ENCODE data around the gene PLXNA4.

Gene PLXNA4

GRCh38 chr7:132542895-132543294, 33.4 kb downstream of the PLXNA4 start:
- ATAC-seq, result no peak
- no peak for DNase-seq
- H3K4me3 Mint-ChIP-seq, result no peak overlapping the region

GRCh38 chr7:132541656-132542055, 34.6 kb downstream of the PLXNA4 start:
- Mint-ChIP-seq H3K27me3 (no peaks in the 10 kb centered on the region), H3K9me3 (no peaks in the 10 kb centered on the region), H3K4me1 (peaks cover 8% of the 10 kb centered on the region), H3K36me3 (ENCODE audit: low read depth) (no peaks in the 10 kb centered on the region), H3K4me3 (no peak overlapping the region), H3K27ac (no peak overlapping the region)
- DNase-seq, result no peak
- ATAC-seq, result no peak

More at GRCh38 chr7:132542895-132543294, 33.4 kb downstream of the PLXNA4 start:
- no peak overlapping the region for H3K27ac Mint-ChIP-seq
- H3K27me3 Mint-ChIP-seq, result no peaks in the 10 kb centered on the region
- H3K36me3 Mint-ChIP-seq (ENCODE audit: low read depth), result no peaks in the 10 kb centered on the region
- H3K9me3 Mint-ChIP-seq, result no peaks in the 10 kb centered on the region
- peaks cover 8% of the 10 kb centered on the region for H3K4me1 Mint-ChIP-seq

GRCh38 chr7:132537456-132538145, 38.7 kb downstream of the PLXNA4 start:
- Mint-ChIP-seq H3K27me3 (no peaks in the 10 kb centered on the region), H3K9me3 (no peaks in the 10 kb centered on the region), H3K4me1 (peaks cover 2% of the 10 kb centered on the region), H3K27ac (no peak overlapping the region), H3K4me3 (no peak overlapping the region), H3K36me3 (ENCODE audit: low read depth) (no peaks in the 10 kb centered on the region)
- no peak for ATAC-seq
- DNase-seq, result no peak

- Mint-ChIP-seq H3K4me1 (peaks cover 2% of the 10 kb centered on the region), H3K9me3 (no peaks in the 10 kb centered on the region), H3K27ac (no peak overlapping the region), H3K27me3 (no peaks in the 10 kb centered on the region), H3K36me3 (ENCODE audit: low read depth) (no peaks in the 10 kb centered on the region), H3K4me3 (no peak overlapping the region)
- no peak for ATAC-seq
- no peak for DNase-seq
These were observed 39.4 kb downstream of the PLXNA4 start for GRCh38 chr7:132536654-132537395.

- ATAC-seq, result no peak
- no peak for DNase-seq
- no peaks in the 10 kb centered on the region for H3K36me3 Mint-ChIP-seq (ENCODE audit: low read depth)
- H3K27ac Mint-ChIP-seq, result no peak overlapping the region
- no peak overlapping the region for H3K4me3 Mint-ChIP-seq
- no peaks in the 10 kb centered on the region for H3K27me3 Mint-ChIP-seq
- no peaks in the 10 kb centered on the region for H3K9me3 Mint-ChIP-seq
- H3K4me1 Mint-ChIP-seq, result peaks cover 6% of the 10 kb centered on the region
These were observed 42.4 kb downstream of the PLXNA4 start for GRCh38 chr7:132533916-132534315.

GRCh38 chr7:132532281-132532680, 44.0 kb downstream of the PLXNA4 start:
- no peak for DNase-seq
- Mint-ChIP-seq H3K27ac (no peak overlapping the region), H3K36me3 (ENCODE audit: low read depth) (no peaks in the 10 kb centered on the region), H3K4me3 (no peak overlapping the region), H3K9me3 (no peaks in the 10 kb centered on the region), H3K27me3 (peaks cover 1% of the 10 kb centered on the region), H3K4me1 (peaks cover 6% of the 10 kb centered on the region)
- ATAC-seq, result no peak

GRCh38 chr7:132531562-132531961, 44.7 kb downstream of the PLXNA4 start:
- DNase-seq, result no peak
- no peaks in the 10 kb centered on the region for H3K36me3 Mint-ChIP-seq (ENCODE audit: low read depth)
- no peaks in the 10 kb centered on the region for H3K9me3 Mint-ChIP-seq
- no peak overlapping the region for H3K4me3 Mint-ChIP-seq
- H3K4me1 Mint-ChIP-seq, result peaks cover 7% of the 10 kb centered on the region
- no peak overlapping the region for H3K27ac Mint-ChIP-seq
- no peak for ATAC-seq
- peaks cover 1% of the 10 kb centered on the region for H3K27me3 Mint-ChIP-seq

GRCh38 chr7:132528695-132529094, 47.6 kb downstream of the PLXNA4 start:
- Mint-ChIP-seq H3K36me3 (ENCODE audit: low read depth) (no peaks in the 10 kb centered on the region), H3K27me3 (peaks cover 1% of the 10 kb centered on the region), H3K4me3 (no peak overlapping the region), H3K27ac (no peak overlapping the region), H3K9me3 (no peaks in the 10 kb centered on the region), H3K4me1 (peaks cover 16% of the 10 kb centered on the region)
- no peak for DNase-seq
- ATAC-seq, result peak; percentile 13

- ATAC-seq (no peak), DNase-seq (no peak)
- H3K27ac Mint-ChIP-seq, result no peak overlapping the region
- no peaks in the 10 kb centered on the region for H3K9me3 Mint-ChIP-seq
- H3K36me3 Mint-ChIP-seq (ENCODE audit: low read depth), result no peaks in the 10 kb centered on the region
- peaks cover 1% of the 10 kb centered on the region for H3K27me3 Mint-ChIP-seq
- H3K4me1 Mint-ChIP-seq, result peaks cover 16% of the 10 kb centered on the region
- no peak overlapping the region for H3K4me3 Mint-ChIP-seq
These were observed 48.5 kb downstream of the PLXNA4 start for GRCh38 chr7:132527467-132528410.

GRCh38 chr7:132526111-132526740, 50.0 kb downstream of the PLXNA4 start:
- ATAC-seq, result peak; percentile 68
- peak overlapping the region; percentile 52 for H3K27ac Mint-ChIP-seq
- no peaks in the 10 kb centered on the region for H3K9me3 Mint-ChIP-seq
- no peak overlapping the region for H3K4me3 Mint-ChIP-seq
- DNase-seq, result no peak
- H3K27me3 Mint-ChIP-seq, result peaks cover 1% of the 10 kb centered on the region
- H3K4me1 Mint-ChIP-seq, result peaks cover 12% of the 10 kb centered on the region
- H3K36me3 Mint-ChIP-seq (ENCODE audit: low read depth), result no peaks in the 10 kb centered on the region

- peaks cover 7% of the 10 kb centered on the region for H3K4me1 Mint-ChIP-seq
- DNase-seq, result no peak
- ATAC-seq, result no peak
- H3K9me3 Mint-ChIP-seq, result no peaks in the 10 kb centered on the region
- H3K36me3 Mint-ChIP-seq (ENCODE audit: low read depth), result no peaks in the 10 kb centered on the region
- no peaks in the 10 kb centered on the region for H3K27me3 Mint-ChIP-seq
- H3K27ac Mint-ChIP-seq, result no peak overlapping the region
- H3K4me3 Mint-ChIP-seq, result no peak overlapping the region
These were observed 54.8 kb downstream of the PLXNA4 start for GRCh38 chr7:132521423-132521822.

GRCh38 chr7:132520591-132521280, 55.5 kb downstream of the PLXNA4 start:
- Mint-ChIP-seq H3K4me1 (peaks cover under 1% of the 10 kb centered on the region), H3K9me3 (no peaks in the 10 kb centered on the region), H3K27me3 (no peaks in the 10 kb centered on the region), H3K4me3 (no peak overlapping the region), H3K36me3 (ENCODE audit: low read depth) (no peaks in the 10 kb centered on the region), H3K27ac (no peak overlapping the region)
- no peak for ATAC-seq
- DNase-seq, result no peak

GRCh38 chr7:132519936-132520335, 56.3 kb downstream of the PLXNA4 start:
- ATAC-seq (no peak), DNase-seq (no peak)
- Mint-ChIP-seq H3K4me3 (no peak overlapping the region), H3K4me1 (no peaks in the 10 kb centered on the region), H3K27ac (no peak overlapping the region), H3K36me3 (ENCODE audit: low read depth) (no peaks in the 10 kb centered on the region), H3K27me3 (no peaks in the 10 kb centered on the region), H3K9me3 (no peaks in the 10 kb centered on the region)

GRCh38 chr7:132518839-132519173, 57.5 kb downstream of the PLXNA4 start:
- DNase-seq, result no peak
- Mint-ChIP-seq H3K27ac (no peak overlapping the region), H3K9me3 (no peaks in the 10 kb centered on the region), H3K4me3 (no peak overlapping the region), H3K36me3 (ENCODE audit: low read depth) (no peaks in the 10 kb centered on the region), H3K27me3 (no peaks in the 10 kb centered on the region), H3K4me1 (no peaks in the 10 kb centered on the region)
- ATAC-seq, result no peak
